ES-I3 (cell line): ENCODE data around the gene TUBA3D.
A peak's percentile ranks its signal among the peaks of the same experiment; 100 is the strongest.
"Not testable (repeated sequence)": the region's sequence is repeated elsewhere in the genome, so short reads cannot be mapped to it uniquely, and the experiment has no call there.

Experiments used
- H3K36me3 ChIP-seq: 2 replicates; pipeline ENCODE4 v1.6.1; 2013; ENCODE audit warnings: mild to moderate bottlenecking, low read length, control low read depth, moderate library complexity; ENCODE audit not compliant: insufficient read depth
- H3K4me1 ChIP-seq: 2 replicates; pipeline ENCODE4 v1.6.1; 2013; ENCODE audit warnings: mild to moderate bottlenecking, control low read depth, low read length; ENCODE audit not compliant: insufficient read depth
- H3K9ac ChIP-seq: 2 replicates; pipeline ENCODE4 v1.6.1; 2013; ENCODE audit warnings: low read depth, mild to moderate bottlenecking, low read length, moderate library complexity
- H3K9me3 ChIP-seq: 2 replicates; pipeline ENCODE4 v1.6.1; 2013; ENCODE audit warnings: mild to moderate bottlenecking, low read length, moderate library complexity; ENCODE audit not compliant: control insufficient read depth, insufficient read depth

Gene TUBA3D

GRCh38 chr2:131477227-131477626, 1.3 kb downstream of the TUBA3D start:
- H3K9me3 ChIP-seq, H3K36me3 ChIP-seq, H3K4me1 ChIP-seq, H3K9ac ChIP-seq: not testable (repeated sequence)

GRCh38 chr2:131478074-131478849, 2.3 kb downstream of the TUBA3D start:
- H3K9me3 ChIP-seq, H3K4me1 ChIP-seq, H3K9ac ChIP-seq, H3K36me3 ChIP-seq: not testable (repeated sequence)

GRCh38 chr2:131478850-131479461, 3.0 kb downstream of the TUBA3D start:
- not testable (repeated sequence) for H3K36me3 ChIP-seq, H3K9ac ChIP-seq, H3K9me3 ChIP-seq, H3K4me1 ChIP-seq

- H3K9ac ChIP-seq, H3K36me3 ChIP-seq, H3K4me1 ChIP-seq, H3K9me3 ChIP-seq: not testable (repeated sequence)
These were observed 4.4 kb downstream of the TUBA3D start for GRCh38 chr2:131480351-131480750.

GRCh38 chr2:131482506-131483155, 6.7 kb downstream of the TUBA3D start:
- H3K9ac ChIP-seq, H3K4me1 ChIP-seq, H3K36me3 ChIP-seq, H3K9me3 ChIP-seq: not testable (repeated sequence)

- H3K9me3 ChIP-seq, H3K4me1 ChIP-seq, H3K9ac ChIP-seq, H3K36me3 ChIP-seq: not testable (repeated sequence)
These were observed 8.3 kb downstream of the TUBA3D start for GRCh38 chr2:131483981-131484820.

- not testable (repeated sequence) for H3K4me1 ChIP-seq, H3K36me3 ChIP-seq, H3K9me3 ChIP-seq, H3K9ac ChIP-seq
These were observed 9.1 kb downstream of the TUBA3D start for GRCh38 chr2:131484906-131485460.

- H3K9me3 ChIP-seq, H3K4me1 ChIP-seq, H3K9ac ChIP-seq, H3K36me3 ChIP-seq: not testable (repeated sequence)
These were observed 10.4 kb downstream of the TUBA3D start for GRCh38 chr2:131486201-131486902.

- Histone ChIP-seq H3K9ac (no peak overlapping the region), H3K4me1 (no peaks in the 10 kb centered on the region; the same call in 1 of the 2 replicates), H3K9me3 (no peaks in the 10 kb centered on the region), H3K36me3 (no peaks in the 10 kb centered on the region)
These were observed 12.6 kb downstream of the TUBA3D start for GRCh38 chr2:131488306-131489205.

- not testable (repeated sequence) for H3K36me3 ChIP-seq, H3K9me3 ChIP-seq, H3K4me1 ChIP-seq
- H3K9ac ChIP-seq: peak overlapping the region; percentile 57
These were observed 14.9 kb downstream of the TUBA3D start for GRCh38 chr2:131490616-131491468.

- H3K36me3 ChIP-seq, H3K9me3 ChIP-seq, H3K4me1 ChIP-seq: not testable (repeated sequence)
- peak overlapping the region; percentile 57 for H3K9ac ChIP-seq
These were observed 15.5 kb downstream of the TUBA3D start for GRCh38 chr2:131491469-131491836.

- H3K36me3 ChIP-seq, H3K9me3 ChIP-seq, H3K4me1 ChIP-seq: not testable (repeated sequence)
- peak within 1 kb of the TSS; percentile 87 for H3K9ac ChIP-seq
These were observed 16.1 kb downstream of the TUBA3D start, which contains the start of gene MZT2A for GRCh38 chr2:131492015-131492417. Gene MZT2A (minus strand): TSS chr2:131492397. CDS start chr2:131492376, 21 bp downstream.
